GM12801 (cell line): ENCODE measurements around the gene NEURL1B.

ENCODE experiments used
- TF ChIP-seq, protein P1 (sequence below): IDR thresholded peaks from one replicate; pipeline ENCODE4 v1.5.1; 2011; ENCODE audit warnings: control low read depth; ENCODE audit not compliant: insufficient read length; ENCODE audit errors: extremely low read depth

The NEURL1B gene

DNA sequence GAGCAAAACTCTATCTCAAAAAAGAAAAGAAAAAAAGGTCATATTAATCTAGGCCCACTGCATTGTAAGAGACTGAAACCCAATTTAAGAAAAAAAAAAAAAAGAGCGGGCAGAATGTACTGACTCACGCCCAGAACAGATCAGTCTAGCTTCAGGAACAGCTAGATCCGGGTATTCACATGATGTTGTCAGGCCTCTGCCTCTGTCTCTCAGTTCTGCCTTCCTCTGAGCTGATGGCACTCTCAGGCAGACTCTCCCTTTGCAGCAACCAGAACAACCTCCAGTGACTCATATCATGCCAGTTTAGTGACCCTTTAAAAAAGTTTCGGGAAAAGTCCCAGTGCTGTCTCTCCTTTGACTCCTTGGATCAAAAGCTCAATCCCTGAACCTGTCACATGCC, 53.0 kb downstream of the NEURL1B start:
- TF ChIP-seq, protein P1, sequence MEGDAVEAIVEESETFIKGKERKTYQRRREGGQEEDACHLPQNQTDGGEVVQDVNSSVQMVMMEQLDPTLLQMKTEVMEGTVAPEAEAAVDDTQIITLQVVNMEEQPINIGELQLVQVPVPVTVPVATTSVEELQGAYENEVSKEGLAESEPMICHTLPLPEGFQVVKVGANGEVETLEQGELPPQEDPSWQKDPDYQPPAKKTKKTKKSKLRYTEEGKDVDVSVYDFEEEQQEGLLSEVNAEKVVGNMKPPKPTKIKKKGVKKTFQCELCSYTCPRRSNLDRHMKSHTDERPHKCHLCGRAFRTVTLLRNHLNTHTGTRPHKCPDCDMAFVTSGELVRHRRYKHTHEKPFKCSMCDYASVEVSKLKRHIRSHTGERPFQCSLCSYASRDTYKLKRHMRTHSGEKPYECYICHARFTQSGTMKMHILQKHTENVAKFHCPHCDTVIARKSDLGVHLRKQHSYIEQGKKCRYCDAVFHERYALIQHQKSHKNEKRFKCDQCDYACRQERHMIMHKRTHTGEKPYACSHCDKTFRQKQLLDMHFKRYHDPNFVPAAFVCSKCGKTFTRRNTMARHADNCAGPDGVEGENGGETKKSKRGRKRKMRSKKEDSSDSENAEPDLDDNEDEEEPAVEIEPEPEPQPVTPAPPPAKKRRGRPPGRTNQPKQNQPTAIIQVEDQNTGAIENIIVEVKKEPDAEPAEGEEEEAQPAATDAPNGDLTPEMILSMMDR: no peak

DNA sequence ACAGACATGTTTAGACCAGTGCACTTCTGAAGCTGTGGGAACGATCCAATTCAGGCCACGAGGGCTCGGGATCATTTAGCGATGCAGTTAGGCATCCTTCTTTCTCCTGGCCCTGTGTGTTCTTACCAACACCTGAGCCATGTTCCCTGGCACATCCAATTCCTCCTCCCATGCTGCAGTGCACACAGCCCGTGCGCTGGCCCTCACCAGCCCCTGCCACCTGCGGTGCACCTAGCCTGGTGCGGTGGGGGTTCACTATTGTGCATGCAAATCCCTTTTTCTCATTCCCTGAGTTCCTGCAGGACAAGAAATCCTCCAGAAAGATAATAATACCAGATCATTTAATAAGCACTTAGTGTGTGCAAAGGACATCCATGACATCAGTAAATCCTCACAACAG, 53.5 kb downstream of the NEURL1B start:
- TF ChIP-seq, protein P1: no peak

DNA sequence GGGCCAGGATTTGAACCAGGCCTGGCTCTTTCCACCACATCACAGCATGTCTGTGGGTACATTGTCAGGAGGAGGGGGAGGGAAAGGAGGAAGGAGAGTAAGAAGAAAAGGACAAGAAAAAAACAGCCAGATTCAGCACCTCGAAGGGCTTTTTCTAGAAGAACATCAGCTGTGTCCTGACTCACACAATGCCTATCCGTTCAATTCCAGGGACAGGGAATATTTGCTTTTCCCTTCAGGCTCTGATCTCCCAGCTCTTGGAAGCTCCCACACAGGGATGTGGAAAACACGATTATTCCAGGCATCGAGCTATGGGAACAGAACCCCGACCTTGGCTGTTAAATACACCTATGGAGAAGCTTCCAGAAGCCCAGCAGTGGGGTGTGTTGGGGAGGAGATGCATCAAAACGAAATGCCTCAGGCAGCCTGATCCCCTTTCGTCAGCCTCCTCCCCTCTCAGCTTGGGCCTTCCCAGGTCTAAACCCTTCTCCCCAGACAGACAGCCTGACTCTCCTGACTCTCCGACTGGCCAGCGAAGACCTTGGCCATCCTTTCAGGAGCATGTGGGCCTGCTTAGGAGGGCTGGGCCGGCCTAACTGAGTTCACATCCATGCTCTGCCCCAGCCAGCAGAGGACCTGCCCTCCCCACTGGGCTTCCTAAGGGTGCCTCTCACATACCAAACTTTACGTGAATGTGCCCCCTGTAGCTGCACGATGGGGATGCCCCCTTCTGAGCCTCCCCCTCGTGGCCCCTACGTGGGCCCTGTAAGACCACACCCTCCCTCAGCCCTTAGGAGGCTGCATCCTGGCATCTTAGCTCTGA, 54.4 kb downstream of the NEURL1B start:
- TF ChIP-seq, protein P1: no peak

DNA sequence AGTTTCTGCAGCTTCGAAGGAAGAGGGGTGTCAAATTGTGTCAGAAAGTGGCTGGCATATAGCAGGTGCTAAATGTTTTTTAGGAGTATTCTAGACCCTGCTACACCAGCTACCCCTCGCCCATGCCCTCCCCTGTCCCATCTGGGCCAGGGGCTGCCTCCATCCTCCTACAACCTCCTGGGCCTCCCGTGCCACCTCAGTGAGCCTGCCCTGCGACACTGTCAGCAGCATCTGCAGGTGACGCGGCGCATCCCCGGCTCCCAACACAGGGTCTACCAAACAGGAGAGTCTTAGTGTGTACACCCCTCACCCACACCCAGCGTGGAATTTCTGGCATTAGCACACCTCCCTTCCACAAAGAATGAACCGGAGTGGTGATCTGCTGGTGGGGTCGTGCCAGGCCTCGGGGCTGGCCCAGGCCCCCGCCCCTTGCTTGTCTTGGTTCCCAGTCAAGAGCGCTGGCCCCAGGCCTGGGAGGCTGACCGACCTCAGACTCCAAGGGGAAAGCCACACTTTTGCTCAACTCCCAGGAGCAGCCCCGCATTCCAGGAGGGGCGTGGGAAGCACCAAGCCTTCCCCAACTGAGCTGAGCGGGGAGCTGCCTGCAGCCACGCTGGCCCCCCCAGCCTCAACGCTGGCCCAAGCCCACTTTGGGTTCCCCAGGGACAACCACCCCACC, 55.2 kb downstream of the NEURL1B start:
- TF ChIP-seq, protein P1: no peak

DNA sequence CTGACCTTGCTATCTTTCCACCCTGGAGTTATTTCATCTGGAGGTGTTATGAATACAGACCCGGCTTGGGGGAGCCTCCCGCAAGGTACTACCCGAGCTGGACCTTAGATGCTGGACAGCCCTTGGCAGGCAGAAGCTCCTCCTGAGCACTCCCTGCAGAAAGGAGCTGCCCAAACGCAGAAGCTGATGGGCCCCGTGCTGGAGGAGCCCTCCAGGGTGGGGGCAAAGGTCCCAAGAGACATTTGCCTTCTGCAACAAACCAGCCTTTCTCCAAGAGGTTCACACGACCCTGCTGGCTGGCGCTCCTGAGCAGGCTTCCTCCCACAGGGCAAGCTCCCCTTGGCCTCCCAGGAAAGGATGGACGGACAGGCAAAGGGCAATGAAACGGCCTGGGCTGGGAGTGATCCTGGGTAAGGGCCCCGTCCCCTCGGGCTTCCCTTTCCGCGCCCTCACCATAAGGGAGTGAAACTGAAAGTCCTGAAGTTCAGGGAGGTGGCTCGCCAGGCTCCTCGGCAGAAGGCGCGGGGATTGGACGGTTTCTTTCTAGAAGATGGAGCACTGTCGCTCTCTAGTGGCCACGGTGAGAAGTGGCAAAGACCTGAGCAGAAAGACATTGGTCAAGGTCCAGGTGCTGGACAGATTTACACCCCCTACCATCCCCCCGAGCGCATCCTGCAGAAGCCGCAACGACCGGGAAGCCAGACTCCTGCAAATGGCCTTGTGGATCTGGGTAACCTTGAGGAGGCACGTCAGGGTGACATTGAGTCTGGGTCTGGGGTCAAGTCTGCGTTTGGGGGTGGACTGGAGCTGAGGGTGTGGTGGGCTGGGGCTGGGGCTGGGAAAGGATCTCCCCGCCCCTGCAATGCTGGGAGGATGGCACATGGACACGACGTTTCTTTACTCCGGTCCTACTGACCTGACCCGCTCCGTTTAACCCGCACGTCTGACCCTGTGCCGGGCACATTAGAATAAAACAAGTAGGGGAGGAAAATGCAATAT, 56.4 kb downstream of the NEURL1B start:
- TF ChIP-seq, protein P1: no peak

DNA sequence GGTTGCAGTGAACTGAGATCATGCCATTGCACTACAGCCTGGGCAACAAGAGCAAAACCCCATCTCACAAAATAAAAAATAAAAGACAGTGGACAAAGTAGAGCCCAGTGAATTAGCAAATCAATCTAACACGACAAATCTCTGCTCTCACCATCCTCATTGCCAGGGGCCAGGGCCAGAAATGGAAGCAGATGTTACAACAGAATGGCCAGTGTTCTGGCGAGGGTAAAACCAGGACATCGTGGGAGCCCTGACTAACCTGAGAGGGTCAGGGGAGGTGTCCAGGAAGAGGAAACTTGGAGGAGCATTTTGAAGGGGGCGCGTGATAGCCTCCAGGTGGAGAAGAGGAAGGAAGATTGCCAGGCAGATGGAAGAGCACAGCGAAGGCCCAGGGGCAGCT, 58.4 kb downstream of the NEURL1B start:
- TF ChIP-seq, protein P1: no peak

DNA sequence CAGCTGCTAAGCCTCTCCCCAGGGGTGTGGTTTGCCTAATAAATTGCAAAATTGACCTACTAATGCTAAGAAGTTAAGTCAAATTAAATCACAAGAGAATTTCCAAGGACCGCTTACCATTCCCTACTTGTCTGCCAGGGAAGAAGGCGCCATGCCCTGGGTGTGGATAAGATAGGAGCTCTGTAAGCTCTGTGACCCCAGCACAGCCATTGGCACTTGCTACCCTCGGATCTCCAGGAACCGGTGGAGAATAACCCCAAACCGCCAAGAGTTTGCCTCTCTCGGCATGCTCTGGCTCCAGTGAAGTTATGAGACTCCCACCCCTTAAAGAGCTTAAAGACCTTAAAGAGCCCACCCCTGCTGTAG, 58.9 kb downstream of the NEURL1B start:
- TF ChIP-seq, protein P1: no peak
